ENCODE results near the gene USH1C. TPM values are rescaled to one million over a fixed set of nuclear protein-coding genes. Genes with fewer than 3 reads are reported as not detected.

Gene USH1C
- total RNA-seq, 1 donor from 2014 or later = not detected

DNA sequence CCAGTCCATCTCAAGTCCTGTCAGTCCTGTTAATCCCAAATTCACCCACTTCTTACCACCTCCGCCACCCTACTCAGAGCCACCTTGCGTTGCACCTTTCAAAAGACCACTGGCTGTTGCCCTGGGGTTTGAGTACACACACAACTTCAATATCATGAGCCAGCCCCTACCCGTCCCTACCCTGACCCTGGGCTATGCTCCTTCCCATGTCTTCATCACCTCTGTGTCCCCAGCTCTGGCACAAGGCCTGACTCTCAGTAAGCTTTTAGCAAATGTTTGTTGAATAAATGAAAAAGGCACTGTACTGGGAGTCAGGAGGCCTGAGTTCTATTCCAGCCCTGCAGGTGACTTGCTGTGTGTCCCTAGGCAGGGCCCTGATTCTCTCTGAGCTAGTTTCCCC lies 29.3 kb upstream of the USH1C start:
- TF ChIP-seq, protein P1, sequence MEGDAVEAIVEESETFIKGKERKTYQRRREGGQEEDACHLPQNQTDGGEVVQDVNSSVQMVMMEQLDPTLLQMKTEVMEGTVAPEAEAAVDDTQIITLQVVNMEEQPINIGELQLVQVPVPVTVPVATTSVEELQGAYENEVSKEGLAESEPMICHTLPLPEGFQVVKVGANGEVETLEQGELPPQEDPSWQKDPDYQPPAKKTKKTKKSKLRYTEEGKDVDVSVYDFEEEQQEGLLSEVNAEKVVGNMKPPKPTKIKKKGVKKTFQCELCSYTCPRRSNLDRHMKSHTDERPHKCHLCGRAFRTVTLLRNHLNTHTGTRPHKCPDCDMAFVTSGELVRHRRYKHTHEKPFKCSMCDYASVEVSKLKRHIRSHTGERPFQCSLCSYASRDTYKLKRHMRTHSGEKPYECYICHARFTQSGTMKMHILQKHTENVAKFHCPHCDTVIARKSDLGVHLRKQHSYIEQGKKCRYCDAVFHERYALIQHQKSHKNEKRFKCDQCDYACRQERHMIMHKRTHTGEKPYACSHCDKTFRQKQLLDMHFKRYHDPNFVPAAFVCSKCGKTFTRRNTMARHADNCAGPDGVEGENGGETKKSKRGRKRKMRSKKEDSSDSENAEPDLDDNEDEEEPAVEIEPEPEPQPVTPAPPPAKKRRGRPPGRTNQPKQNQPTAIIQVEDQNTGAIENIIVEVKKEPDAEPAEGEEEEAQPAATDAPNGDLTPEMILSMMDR (IDR thresholded peaks at IDR 0.05) = no peak
- Histone ChIP-seq H3K4me1 (no peaks in the 10 kb centered on the region), H3K4me3 (no peak overlapping the region), H3K27me3 (peaks cover 4% of the 10 kb centered on the region), H3K9me3 (no peaks in the 10 kb centered on the region), H3K36me3 (no peaks in the 10 kb centered on the region), H3K27ac (no peak overlapping the region)
- ATAC-seq (no peak), DNase-seq (no peak)
- intact Hi-C loops (cut with DNase I) = no loop called here

DNA sequence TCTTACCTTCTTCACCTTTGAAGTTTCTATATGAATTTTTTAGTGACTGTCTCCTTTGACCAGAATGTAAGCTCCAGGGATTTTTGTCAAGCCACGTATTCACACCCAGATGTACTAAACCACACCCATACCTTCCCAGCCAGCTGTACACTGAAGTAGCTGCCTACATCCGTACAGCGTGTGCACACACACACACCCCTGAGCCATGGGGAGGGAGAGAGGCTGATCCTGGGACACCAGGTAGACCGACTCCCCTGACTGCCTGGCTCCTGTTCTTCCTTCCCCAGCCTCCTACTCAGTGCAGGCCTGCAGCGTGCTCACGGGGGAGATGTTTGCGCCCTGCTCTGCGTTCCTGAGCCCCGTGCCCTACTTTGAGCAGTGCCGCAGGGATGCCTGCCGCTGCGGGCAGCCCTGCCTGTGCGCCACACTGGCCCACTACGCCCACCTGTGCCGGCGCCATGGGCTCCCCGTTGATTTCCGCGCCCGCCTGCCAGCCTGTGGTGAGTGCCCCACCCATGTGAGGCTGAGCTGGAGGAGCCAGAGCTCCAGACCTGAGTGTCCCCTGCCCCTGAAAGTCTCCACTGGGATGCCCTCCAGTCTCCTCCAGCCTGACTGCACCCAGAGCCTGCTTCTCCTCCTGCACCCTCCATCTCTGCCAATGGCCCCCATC lies 28.7 kb upstream of the USH1C start:
- ATAC-seq (no peak), DNase-seq (no peak)
- Histone ChIP-seq H3K36me3 (no peaks in the 10 kb centered on the region), H3K4me3 (no peak overlapping the region), H3K27me3 (peaks cover 4% of the 10 kb centered on the region), H3K4me1 (no peaks in the 10 kb centered on the region), H3K27ac (no peak overlapping the region), H3K9me3 (no peaks in the 10 kb centered on the region)
- TF ChIP-seq, protein P1 (IDR thresholded peaks at IDR 0.05) = no peak
- intact Hi-C loops (cut with DNase I) = no loop called here

DNA sequence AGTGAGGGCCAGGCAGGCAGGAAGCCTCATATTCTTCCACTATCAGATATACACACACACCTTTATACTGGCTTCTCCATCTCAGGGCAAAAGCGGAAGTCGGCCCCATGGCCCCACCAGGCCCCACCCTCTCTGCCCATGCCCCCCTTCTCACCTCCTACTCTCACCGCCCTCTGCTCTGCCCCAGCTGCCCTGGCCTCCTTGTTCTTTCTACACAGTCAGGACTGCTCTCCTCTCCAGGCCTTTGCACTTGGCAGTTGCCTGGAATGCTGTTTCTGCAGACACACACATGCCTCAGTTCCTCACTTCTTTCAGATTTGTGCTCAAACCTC lies 28.1 kb upstream of the USH1C start:
- Histone ChIP-seq H3K4me3 (no peak overlapping the region), H3K4me1 (no peaks in the 10 kb centered on the region), H3K9me3 (no peaks in the 10 kb centered on the region), H3K27ac (no peak overlapping the region), H3K27me3 (peaks cover 4% of the 10 kb centered on the region), H3K36me3 (no peaks in the 10 kb centered on the region)
- ATAC-seq (peak; percentile 23), DNase-seq (no peak)
- intact Hi-C loops (cut with DNase I) = no loop called here
- TF ChIP-seq, protein P1 (IDR thresholded peaks at IDR 0.05) = no peak

- Histone ChIP-seq H3K27ac (no peak overlapping the region), H3K4me1 (no peaks in the 10 kb centered on the region), H3K4me3 (no peak overlapping the region), H3K27me3 (peaks cover 4% of the 10 kb centered on the region), H3K9me3 (no peaks in the 10 kb centered on the region), H3K36me3 (no peaks in the 10 kb centered on the region)
- ATAC-seq = no peak
- TF ChIP-seq, protein P1 (IDR thresholded peaks at IDR 0.05) = no peak
- no peak for DNase-seq
- intact Hi-C loops (cut with DNase I) = no loop called here
These were observed 27.5 kb upstream of the USH1C start for GRCh38 chr11:17571431-17572358.

DNA sequence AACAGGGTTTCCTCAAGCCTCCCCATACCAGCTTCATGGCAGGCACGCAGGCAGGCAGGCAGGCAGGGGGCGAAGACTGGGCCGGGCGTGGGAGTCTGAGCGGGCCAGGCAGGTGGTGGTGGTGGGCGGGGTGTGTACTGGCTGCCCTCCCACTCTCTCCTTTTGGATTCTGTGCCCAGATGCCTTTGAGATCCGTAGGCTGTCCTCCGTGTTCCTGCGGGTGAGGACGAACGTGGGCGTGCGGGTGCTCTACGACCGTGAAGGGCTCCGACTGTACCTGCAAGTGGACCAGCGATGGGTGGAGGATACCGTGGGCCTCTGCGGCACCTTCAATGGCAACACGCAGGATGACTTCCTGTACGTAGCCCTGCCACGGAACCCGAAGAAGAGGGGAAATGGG lies 25.8 kb upstream of the USH1C start:
- peaks cover 4% of the 10 kb centered on the region for H3K27me3 ChIP-seq
- TF ChIP-seq, protein P1 (IDR thresholded peaks at IDR 0.05) = no peak
- no peak overlapping the region for H3K4me3 ChIP-seq
- H3K36me3 ChIP-seq = no peaks in the 10 kb centered on the region
- DNase-seq (no peak), ATAC-seq (no peak)
- H3K9me3 ChIP-seq = no peaks in the 10 kb centered on the region
- H3K27ac ChIP-seq = no peak overlapping the region
- no peaks in the 10 kb centered on the region for H3K4me1 ChIP-seq
- intact Hi-C loops (cut with DNase I) = no loop called here
